ENCODE data around the gene NLGN3.

NLGN3 gene

DNA sequence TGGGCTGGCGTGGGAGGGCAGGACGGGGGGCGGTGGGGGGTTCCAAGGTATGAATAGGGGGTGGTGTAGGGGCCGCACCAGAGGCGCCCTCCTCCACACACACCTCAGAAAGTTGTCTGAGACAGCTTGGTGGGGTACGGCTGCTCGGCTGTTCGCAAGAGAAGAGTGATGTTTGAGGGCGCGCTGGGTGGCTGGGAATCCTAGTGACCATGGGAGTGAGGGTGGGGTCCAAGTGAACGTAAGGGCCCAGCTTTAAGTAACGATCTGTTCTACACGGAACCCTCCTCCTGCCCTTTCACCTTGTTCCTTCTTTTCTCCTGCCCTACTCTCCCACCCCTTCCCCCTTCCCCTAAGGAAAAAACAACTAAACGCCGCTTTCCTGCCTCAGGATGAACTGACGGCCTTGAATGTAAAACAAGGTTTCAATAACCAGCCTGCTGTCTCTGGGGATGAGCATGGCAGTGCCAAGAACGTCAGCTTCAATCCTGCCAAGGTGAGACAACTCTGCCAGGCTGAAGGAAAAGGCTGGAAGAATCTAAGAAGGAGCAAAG lies 25.6 kb upstream of the NLGN3 start:
- TF ChIP-seq, protein P1, sequence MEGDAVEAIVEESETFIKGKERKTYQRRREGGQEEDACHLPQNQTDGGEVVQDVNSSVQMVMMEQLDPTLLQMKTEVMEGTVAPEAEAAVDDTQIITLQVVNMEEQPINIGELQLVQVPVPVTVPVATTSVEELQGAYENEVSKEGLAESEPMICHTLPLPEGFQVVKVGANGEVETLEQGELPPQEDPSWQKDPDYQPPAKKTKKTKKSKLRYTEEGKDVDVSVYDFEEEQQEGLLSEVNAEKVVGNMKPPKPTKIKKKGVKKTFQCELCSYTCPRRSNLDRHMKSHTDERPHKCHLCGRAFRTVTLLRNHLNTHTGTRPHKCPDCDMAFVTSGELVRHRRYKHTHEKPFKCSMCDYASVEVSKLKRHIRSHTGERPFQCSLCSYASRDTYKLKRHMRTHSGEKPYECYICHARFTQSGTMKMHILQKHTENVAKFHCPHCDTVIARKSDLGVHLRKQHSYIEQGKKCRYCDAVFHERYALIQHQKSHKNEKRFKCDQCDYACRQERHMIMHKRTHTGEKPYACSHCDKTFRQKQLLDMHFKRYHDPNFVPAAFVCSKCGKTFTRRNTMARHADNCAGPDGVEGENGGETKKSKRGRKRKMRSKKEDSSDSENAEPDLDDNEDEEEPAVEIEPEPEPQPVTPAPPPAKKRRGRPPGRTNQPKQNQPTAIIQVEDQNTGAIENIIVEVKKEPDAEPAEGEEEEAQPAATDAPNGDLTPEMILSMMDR (IDR thresholded peaks at IDR 0.05; ENCODE audit: extremely low read depth, missing control alignments), result no peak
- DNase-seq (ENCODE audit: low spot score), result no peak

DNA sequence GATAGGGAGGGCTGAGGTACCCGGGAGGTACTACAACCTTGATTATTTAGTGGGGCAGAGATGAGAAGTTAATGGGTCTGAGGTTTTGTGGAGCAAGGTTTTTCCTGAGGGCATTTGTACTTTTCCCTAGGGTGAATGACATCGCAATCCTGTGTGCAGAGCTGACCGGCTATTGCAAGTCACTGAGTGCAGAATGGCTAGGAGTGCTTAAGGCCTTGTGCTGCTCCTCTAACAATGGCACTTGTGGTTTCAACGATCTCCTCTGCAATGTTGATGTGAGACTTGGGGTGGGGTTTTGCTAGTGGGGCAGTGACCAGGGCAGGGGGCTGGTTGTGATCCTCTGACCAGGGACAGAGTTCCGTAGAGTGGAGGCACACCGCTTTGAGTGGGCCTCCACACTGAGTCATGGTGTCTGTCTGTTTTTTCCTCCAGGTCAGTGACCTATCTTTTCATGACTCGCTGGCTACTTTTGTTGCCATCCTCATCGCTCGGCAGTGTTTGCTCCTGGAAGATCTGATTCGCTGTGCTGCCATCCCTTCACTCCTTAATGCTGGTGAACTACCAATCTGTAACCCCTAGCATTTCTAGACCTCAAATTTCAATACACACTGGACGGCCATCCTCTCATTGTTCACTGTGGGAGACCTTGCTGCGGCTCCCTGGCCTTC lies 16.3 kb upstream of the NLGN3 start:
- TF ChIP-seq, protein P1 (IDR thresholded peaks at IDR 0.05; ENCODE audit: extremely low read depth, missing control alignments), result no peak
- no peak for DNase-seq (ENCODE audit: low spot score)

DNA sequence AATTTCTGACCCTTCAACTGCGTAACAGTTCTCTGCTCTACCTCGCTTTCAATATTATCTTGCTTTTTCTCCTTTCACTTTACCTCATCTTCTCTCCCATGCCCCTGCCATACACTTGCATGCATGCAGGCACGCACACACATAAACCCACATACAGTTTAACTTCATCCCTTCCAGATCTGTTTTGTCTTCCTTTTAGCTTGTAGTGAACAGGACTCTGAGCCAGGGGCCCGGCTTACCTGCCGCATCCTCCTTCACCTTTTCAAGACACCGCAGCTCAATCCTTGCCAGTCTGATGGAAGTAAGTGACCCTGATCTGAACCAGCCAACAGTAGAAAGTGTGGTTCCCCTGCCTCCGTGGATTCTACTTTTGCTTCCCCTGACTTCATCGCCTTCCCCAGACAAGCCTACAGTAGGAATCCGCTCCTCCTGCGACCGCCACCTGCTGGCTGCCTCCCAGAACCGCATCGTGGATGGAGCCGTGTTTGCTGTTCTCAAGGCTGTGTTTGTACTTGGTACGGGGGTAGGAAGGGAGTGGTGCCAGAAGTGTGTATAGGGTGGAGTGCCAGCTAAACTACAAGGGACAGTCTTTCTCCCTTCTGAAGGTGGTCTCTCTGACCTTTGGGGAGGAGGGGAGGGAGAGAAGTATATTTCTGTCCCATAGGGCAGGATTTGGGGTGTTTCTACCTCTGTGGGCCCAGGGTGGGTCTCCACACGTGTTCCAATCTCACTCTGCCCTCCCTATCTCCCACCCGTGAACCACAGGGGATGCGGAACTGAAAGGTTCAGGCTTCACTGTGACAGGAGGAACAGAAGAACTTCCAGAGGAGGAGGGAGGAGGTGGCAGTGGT lies 15.5 kb upstream of the NLGN3 start:
- TF ChIP-seq, protein P1 (IDR thresholded peaks at IDR 0.05; ENCODE audit: extremely low read depth, missing control alignments), result peak; percentile 58
- peak; percentile 63 for DNase-seq (ENCODE audit: low spot score)

DNA sequence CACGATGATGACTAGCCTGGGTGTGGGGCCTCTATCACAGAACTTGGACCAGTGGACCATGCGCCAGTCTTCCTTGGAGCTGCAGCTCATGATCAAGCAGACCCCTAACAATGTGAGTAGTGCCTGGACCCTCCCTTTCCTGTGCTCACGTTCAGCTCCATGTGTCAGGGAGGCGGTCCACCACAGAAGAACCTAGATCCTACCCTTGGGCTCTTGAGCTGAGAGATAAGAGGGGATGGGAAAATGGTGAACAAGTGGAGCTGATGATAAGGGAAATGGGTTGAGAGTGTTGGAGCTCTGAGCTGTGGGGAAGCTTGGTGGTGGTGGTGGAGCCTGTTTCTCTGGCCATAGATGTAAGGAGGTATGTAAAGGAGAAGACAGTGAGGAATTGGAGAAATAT lies 13.1 kb upstream of the NLGN3 start:
- TF ChIP-seq, protein P1 (IDR thresholded peaks at IDR 0.05; ENCODE audit: extremely low read depth, missing control alignments), result no peak
- DNase-seq (ENCODE audit: low spot score), result no peak

DNA sequence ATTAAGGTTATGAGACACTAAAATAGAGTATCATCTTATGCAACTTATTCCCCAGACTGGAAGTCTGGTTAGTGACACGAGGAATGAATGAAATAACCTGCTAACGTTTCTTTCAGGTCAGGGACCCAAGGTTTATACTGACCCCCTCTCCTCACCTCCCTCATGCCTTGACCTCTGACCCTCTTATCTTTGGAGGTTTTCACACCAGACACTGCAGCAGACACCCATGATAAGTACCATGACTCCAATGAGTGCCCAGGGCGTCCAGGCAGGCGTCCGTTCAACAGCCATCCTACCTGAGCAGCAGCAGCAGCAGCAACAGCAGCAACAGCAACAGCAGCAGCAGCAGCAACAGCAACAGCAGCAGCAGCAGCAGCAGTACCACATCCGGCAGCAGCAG lies 4.2 kb upstream of the NLGN3 start:
- no peak for DNase-seq (ENCODE audit: low spot score)

DNA sequence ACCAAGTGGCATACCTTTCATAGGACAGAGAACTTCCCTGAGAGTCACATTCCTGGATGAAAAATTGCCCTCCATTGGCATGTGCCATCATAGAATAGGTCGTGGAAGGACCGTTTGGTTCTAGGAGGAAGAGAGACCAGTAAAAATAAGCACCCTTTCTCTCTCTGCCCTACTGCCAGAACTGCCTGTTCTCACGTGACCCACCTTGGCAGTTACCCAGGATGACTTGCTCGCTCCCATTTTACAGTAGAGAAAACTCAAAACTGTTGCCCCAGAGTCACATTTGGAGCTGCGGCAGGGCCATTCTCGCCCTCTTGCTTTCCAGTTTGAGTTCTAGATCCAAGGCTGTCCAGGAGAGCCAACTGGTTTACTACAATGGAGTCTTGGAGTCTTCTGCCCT lies 1.1 kb upstream of the NLGN3 start:
- no peak for DNase-seq (ENCODE audit: low spot score)
- TF ChIP-seq, protein P1 (IDR thresholded peaks at IDR 0.05; ENCODE audit: extremely low read depth, missing control alignments), result no peak

More for the DNA sequence above, 4.2 kb upstream of the NLGN3 start:
- TF ChIP-seq, protein P1 (IDR thresholded peaks at IDR 0.05; ENCODE audit: extremely low read depth, missing control alignments), result no peak
